GM10847 (cell line): ENCODE data around the gene KIF21B.

Experiments used
- POLR2A ChIP-seq: IDR thresholded peaks from 2 replicates; pipeline ENCODE4 v1.6.1; 2011; ENCODE audit not compliant: insufficient read length; ENCODE audit errors: extremely low read depth

The KIF21B gene

DNA sequence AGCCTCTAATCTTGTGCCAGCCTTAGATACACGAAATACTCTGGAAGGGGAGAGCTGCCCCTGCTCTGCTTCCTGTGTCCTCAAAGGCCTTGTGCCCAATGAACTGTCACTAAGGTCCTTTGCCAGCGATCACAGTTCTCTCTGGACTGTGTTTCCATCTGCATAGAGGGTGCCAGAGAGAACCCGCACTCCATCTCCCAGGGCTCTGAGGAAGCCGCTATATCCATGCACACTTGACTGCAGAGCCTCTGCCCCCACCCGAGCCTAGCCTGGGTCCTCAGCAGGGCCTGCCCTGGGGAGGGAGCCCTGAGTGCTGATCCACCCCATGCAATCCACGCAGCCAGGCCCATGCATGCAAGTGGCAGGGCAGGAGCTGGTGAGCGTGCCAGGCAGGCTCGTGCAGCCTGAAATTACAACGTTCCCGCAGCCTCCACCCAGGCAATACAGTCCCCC is 30.6 kb upstream of the KIF21B start:
- no peak for TF ChIP-seq POLR2A

DNA sequence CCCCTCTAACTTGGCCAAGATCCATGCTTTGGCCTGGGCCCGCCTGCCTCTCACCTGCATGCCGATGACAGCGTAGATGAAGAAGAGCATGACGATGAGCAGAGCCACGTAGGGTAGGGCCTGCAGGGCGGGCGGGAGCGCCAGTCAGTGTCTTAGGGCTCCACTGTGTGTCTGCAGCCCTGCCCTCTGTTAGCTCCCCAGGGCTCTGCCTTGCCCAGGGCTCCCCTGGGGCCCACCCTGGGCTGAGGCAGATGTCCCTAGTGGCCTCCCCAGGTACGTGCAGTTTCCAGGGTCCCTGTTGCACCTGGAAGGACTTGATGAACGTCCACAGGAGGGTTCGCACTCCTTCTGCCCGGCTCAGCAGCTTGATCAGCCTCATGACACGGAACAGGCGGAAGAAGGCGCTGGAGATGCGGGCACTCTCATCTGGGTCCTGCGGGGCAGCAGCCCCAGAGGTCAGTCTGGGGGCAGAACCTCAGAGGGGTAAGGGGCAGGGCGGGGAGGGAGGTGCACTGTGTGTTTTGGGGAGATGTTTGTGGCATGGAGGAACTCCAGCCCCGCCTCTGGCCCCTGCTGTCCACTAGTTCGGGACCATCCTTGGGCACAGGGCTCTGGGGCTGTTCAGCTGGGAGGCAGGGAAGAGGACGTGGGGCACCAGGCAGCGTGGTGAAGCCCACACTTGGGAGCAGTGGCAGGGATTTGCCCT is 29.8 kb upstream of the KIF21B start:
- no peak for TF ChIP-seq POLR2A

DNA sequence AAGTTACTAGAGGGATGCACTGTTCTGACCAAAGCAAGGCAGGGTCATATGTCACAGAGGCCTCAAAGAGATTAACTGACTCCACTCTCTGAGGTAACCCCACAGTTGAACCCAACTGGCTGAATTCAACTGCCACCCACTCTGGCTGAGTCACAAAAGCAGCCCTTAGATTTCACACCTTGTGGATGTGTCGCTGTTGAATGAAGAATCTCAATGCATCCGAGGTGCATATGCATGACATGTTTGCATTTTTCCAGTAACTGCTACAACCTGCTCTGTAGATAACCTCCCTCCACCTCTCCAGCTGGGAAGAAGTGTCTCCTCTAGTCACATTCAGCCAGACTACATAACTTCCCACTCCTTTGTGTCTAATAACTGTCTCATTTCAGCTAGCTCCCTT is 27.9 kb upstream of the KIF21B start:
- TF ChIP-seq POLR2A, result no peak

DNA sequence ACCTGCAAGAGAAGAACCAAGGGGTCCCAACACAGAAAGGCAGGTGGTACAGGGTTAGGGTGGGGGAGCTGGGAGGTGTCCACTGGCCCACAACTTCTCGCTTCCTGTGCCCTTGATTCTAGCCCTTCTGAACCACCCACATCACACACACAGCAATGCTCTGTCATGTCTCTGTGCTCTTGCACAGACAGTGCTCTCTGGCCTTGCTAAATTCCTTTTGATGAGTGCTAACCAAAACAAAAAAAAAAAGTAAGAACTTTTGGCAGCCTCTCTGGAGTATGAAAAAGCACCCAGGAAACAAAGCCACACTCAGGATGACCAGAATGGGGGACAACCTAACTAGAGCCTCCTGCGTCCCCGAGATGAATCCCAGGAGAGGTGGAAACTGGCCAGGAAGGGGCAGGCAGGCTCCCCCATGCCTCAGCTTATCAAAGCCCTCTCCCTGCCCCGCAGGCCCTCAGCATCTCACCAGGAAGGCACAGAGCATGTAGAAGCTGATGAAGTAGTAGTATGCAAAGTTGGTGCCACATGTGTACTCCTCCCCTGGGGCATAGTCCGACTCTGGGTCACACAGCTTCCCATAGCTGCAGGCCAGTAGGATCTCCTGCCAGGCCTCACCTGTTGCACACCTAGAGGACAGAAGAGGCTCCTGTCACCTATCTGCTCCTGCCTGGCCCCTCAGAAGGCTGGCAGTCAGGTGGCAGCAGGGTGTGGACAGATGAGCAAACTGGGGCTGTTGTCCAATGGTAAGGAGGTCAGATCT is 27.2 kb upstream of the KIF21B start:
- no peak for TF ChIP-seq POLR2A

DNA sequence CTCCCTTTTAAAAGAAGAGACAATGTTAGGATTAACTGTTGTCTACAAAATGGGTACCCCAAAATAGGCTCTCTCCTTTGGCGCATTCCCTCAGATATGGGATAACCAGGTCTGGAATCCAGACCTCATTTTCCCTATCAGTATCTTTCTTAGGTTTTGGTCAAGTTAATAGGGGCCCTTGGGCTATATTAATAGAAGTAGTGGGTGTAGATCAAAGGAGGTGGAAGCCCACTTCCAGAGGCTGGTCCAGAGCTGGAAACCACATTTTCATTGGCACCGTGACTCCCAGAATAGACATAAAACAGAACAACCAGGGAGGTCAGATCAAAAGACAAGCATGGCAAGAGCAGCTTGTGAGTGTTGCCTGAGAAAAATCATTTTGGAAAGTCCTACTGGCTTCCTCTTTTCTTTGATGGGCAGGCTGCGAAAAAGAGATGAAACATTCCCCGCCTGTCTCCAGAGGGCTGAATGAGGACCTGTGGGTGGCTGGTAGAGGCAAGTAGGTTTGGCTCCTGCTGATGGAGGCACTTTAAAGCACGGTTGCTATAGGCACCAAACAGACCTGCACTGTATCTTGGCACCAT is 25.8 kb upstream of the KIF21B start:
- no peak for TF ChIP-seq POLR2A

DNA sequence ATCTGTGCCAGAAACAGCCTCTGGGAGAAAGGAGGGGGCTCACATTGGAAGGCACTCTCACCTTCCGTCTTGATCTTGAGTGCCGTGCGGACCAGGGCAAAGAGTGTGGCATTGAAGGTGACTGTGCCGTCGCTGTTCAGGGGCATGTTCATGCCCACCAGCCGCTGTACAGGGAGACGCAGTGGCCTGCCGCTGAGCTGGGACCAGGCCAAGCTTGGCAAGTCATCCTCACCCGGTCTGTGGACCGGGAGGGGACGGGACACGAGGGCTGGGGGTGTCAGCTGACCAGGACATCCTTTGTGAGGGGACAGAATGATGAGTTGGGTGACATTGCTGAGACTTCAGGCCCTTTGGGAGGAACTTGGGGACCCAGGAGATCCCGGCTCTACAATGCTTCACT is 25.0 kb upstream of the KIF21B start:
- no peak for TF ChIP-seq POLR2A

DNA sequence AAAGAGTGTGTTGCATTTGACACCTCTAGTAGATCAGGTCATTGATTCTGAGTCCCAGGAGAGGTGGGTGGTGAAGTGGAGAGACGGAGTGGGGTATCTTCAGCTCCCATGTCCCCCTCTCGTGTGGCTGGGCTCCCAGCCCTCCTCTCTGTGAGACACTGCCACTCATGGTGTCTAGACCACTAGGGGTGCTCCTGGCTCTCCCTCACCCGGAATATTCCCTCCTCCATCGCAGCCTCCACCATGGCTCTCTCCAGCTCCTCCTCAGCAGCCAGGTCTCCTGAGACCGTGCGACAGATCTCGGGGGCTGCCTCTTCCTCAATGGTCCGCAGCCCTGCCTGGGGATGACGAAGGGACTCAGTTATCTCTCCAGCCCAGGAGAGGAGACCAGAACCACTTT is 20.6 kb upstream of the KIF21B start:
- TF ChIP-seq POLR2A, result no peak

DNA sequence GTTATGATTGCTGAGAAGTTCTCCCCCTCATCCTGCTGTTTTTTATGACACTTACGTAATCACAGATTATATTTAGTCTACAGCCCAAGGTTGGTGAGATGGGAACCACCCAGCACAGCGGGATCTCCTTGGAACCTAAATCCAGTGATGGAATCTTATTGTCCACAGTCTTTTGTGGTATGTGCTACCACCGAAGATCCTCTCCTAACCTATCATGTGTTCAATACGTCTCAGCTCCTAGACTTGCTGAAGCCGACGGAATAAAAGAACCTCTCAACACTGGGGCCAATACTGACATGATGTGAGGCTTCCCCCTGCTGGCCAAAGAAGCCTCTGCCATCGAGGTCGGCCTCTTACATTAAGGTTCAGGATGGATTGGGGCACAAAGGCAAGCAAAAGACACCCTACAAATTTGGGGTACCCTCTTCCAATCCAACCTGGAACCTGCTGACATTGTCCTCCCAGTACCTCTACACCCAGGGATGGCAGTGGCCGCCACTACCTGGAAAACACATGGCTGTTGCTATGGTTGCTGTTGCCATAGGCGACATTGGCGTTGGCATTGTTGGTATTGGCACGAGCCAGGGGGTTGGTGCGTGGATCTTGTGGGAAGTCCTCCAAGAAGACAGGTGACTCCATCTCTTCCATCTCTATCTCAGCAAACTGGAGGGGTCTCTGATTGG is 19.4 kb upstream of the KIF21B start:
- TF ChIP-seq POLR2A, result no peak

DNA sequence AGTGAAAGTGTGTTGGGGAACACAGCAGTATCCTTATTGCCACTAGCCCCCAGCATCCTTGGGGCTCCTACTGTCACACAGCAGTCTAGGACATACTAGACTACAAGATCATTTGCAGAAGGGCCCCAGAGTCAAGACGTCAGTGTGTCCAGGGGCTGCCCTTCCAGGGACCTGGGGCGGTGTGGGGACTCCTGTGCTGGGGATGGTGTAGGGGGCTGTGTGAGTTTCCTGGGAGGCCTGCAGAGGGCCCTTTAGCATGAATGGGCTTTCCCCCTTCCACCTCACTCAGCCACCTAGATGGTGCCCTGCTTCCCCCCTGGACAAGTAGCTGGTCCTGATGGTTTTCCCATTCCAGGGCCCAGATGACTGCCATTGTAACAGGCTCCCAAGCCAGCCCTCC is 17.5 kb upstream of the KIF21B start:
- no peak for TF ChIP-seq POLR2A

DNA sequence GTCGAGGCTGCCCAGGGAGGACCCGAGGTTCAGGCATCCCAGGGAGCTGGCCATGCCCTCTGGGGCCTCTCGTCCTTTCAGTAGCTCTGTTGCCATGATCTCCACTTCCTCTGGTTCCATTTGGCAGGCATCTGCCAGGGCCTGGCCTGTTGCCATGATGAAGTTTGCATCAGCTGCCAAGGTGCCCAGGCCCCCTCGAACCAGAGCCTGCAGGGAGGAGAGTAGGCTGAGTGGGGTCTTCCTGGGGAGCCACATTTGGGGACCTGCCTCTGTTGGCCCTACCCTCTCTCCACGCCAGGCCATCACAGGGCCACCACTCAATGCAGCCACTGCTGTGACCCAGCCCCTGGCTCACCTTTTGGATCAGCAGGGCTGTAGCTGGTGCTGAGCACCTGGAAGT is 16.4 kb upstream of the KIF21B start:
- TF ChIP-seq POLR2A, result no peak

DNA sequence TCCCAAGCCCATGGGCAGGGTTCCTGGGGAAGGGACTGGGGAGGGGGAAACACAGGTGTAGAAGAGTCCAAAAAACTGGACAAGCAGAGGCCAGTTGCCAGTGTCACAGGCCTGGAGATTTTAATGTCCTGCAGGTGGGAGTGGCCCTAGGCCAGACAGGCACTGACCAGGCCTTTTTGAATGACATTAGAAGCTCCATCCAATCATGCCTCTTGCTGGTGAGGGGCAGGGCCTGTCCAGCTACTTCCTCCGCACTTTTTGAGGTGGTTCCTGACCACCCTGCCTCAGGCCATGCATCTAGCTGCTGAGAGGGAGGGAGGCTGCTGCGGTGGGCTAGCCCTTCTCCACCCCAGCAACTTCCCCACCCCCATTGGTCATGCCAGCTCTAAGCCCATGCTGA is 15.9 kb upstream of the KIF21B start:
- TF ChIP-seq POLR2A, result no peak

DNA sequence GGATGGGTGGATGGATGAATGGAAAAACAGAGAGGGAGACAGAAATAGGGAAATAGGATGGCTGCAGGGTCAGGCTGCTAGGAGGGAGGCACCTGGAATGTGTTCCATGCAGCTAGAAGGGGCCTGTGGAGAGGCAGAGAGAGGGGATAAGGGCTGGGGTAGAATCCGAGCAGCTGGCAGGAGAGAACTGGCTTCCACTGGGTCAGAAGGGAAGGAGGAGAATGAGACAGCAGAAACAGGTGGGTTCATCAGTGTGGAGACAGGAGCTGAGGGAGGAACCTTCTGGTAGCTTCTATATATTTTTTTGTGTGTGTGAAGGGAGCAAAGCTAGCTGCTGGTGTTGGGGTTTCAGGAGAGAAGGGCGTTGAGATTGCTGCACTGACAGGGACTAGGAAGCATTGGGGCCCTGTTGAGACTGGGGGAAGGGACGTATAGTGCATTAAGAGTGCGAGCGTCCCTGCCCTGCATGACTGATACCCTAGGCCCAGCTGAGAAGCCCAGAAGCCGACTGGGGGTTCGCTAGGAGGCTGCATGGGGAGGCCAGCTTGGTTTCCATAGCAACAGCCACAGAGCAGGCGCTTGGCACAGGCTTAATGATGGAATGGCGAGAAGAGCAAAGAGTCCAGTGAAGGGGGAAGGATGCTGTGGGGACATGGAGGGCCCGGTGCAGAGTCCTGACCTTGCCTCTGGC is 14.8 kb upstream of the KIF21B start:
- TF ChIP-seq POLR2A, result no peak

DNA sequence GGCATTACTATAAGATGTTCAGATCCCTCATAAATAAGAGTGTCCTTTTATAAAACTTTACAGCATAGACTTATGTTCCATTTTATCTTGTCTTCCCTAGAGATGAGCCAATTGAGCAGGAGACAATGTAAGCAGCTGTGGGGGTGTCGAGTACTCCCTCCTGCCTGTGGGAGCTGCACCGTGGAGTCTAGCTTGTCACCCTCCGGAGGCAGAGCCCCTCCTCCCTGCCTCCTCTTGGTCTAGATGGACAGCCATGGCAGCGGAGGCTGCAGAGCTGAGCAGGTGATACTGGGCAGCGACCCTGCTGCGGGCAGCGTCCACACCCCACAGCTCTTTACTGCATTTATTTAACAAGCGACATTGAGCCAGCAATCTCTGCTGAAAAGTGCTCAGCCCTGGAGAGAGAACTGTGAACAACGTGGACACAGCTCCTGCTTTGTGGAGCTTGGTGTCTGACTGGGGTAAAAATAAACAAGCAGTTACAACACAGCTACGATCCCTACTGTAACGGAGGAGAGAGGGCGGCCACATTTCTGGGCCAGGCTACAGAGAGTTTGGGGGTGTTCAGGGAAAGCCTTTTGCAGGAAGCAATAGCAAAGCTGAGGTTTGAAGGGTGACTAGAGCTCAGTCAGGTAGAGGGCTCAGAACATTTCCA is 12.8 kb upstream of the KIF21B start:
- no peak for TF ChIP-seq POLR2A

DNA sequence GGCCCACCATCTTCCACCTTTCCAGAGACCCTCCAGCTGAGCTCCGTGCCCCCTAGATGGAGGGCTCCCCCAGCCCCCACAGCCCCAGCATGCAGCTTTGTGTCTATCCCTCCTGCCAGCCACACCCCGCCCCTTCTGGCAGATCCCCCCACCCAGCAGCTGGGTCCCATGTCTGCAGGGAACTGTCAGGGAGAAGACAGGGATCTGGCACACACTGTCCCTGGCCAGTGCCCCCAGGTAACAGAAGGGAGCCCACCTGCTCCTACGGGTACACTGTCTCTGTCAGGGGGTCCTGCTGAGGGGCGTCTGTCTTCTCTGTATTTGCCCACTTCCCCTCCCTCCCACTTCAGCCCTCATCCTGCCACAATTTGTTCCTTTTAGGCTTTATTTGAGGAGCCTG is 11.2 kb upstream of the KIF21B start:
- no peak for TF ChIP-seq POLR2A

DNA sequence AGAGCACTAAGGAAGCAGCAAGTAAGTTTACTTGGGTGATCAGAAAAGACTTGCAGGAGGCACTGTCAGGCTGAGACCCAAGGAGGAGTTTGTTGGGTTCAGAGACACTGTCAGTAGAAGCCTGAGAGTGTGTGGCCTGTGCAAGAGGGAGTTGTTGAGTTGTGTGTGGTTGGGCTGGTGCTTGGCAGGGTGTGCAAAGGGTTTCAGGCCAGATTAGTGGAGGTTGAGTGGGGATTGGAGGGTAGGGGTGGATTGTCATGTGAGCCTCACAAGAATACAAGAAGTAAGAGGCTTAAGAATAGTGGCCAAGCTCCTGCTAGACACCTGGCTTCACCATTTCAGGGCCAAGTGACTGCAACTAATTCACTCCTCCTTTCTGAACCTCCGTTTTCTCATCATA is 8.9 kb upstream of the KIF21B start:
- TF ChIP-seq POLR2A, result no peak

DNA sequence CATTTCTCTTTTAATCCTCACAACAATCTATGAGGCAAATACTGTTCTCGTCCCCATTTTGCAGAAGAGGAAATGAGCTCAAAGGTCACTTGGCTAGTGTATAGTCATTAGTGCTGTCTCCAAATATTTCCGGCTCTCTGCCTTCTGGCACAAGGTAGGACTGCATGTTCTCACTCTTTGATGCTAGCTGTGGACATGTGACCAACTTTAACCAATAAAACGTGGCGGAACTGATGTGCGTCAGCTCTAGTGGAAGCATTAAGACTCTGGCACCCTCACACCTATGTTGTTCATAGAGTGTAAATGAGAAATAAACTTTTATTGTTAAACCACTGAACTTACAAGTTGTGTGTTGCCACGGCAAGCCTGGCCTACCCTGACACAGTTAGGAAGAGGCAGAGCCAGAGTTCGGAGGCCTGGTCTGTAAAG is 5.0 kb upstream of the KIF21B start:
- TF ChIP-seq POLR2A, result no peak
